ENCODE measurements around the gene LY6G5B.
A peak's percentile ranks its signal among the peaks of the same experiment; 100 is the strongest.

The LY6G5B gene

GRCh38 chr6:31663961-31664789 is 5.6 kb upstream of the LY6G5B start:
- no peak for TF ChIP-seq FOXP2 (optimal IDR thresholded peaks at IDR 0.05; ENCODE audit: control extremely low read depth, extremely low read length, insufficient read depth)
- no peak for TF ChIP-seq EZH2 (IDR thresholded peaks at IDR 0.05)
- no peak for TF ChIP-seq POLR2AphosphoS5 (IDR thresholded peaks at IDR 0.05; ENCODE audit: borderline replicate concordance, low read depth, low read length)
- peak overlapping the region; percentile 98 for H3K27ac ChIP-seq
- H3K9me3 ChIP-seq (ENCODE audit: low read depth, low read length) = no peaks in the 10 kb centered on the region
- peak overlapping the region; percentile 98 for H3K9ac ChIP-seq (ENCODE audit: insufficient read length)
- H3K36me3 ChIP-seq (ENCODE audit: insufficient read depth, low read length) = peaks cover 45% of the 10 kb centered on the region
- peak overlapping the region; percentile 95 for H3K4me3 ChIP-seq
- no peak for DNase-seq (ENCODE audit: low read depth, low spot score)

- no peaks in the 10 kb centered on the region for H3K9me3 ChIP-seq (ENCODE audit: low read depth, low read length)
- H3K27ac ChIP-seq = peak within 1 kb of the TSS; percentile 98
- DNase-seq (ENCODE audit: low read depth, low spot score) = peak; percentile 92
- peak; percentile 81 for TF ChIP-seq POLR2AphosphoS5 (IDR thresholded peaks at IDR 0.05; ENCODE audit: borderline replicate concordance, low read depth, low read length)
- peak; percentile 100 for TF ChIP-seq FOXP2 (optimal IDR thresholded peaks at IDR 0.05; ENCODE audit: control extremely low read depth, extremely low read length, insufficient read depth)
- TF ChIP-seq EZH2 (IDR thresholded peaks at IDR 0.05) = no peak
- H3K9ac ChIP-seq (ENCODE audit: insufficient read length) = peak within 1 kb of the TSS; percentile 98
- H3K36me3 ChIP-seq (ENCODE audit: insufficient read depth, low read length) = peaks cover 53% of the 10 kb centered on the region
- H3K4me3 ChIP-seq = peak within 1 kb of the TSS; percentile 95
These were observed 4.8 kb upstream of the LY6G5B start, which contains the start of gene GPANK1 for GRCh38 chr6:31664790-31665500. Gene GPANK1 (minus strand): TSS chr6:31664997. CDS start chr6:31664478, 519 bp downstream.

GRCh38 chr6:31665501-31666336 is 4.1 kb upstream of the LY6G5B start, which contains the start of gene CSNK2B:
Gene CSNK2B (plus strand): TSS chr6:31666080. CDS start chr6:31666832, 752 bp downstream.
- DNase-seq (ENCODE audit: low read depth, low spot score) = peak; percentile 96
- H3K36me3 ChIP-seq (ENCODE audit: insufficient read depth, low read length) = peaks cover 61% of the 10 kb centered on the region

GRCh38 chr6:31666337-31666965 is 3.3 kb upstream of the LY6G5B start:
- DNase-seq (ENCODE audit: low read depth, low spot score) = no peak
- no peak overlapping the region for H3K27ac ChIP-seq
- peaks cover 68% of the 10 kb centered on the region for H3K36me3 ChIP-seq (ENCODE audit: insufficient read depth, low read length)

More at GRCh38 chr6:31665501-31666336, 4.1 kb upstream of the LY6G5B start, which contains the start of gene CSNK2B:
- Histone ChIP-seq H3K9me3 (ENCODE audit: low read depth, low read length) (no peaks in the 10 kb centered on the region), H3K9ac (ENCODE audit: insufficient read length) (peak within 1 kb of the TSS; percentile 98), H3K27ac (peak within 1 kb of the TSS; percentile 98), H3K4me3 (peak within 1 kb of the TSS; percentile 95)
- peak; percentile 88 for TF ChIP-seq FOXP2 (optimal IDR thresholded peaks at IDR 0.05; ENCODE audit: control extremely low read depth, extremely low read length, insufficient read depth)
- TF ChIP-seq EZH2 (IDR thresholded peaks at IDR 0.05) = no peak
- TF ChIP-seq POLR2AphosphoS5 (IDR thresholded peaks at IDR 0.05; ENCODE audit: borderline replicate concordance, low read depth, low read length) = peak; percentile 83

GRCh38 chr6:31676322-31676903 is 6.6 kb downstream of the LY6G5B start:
- Histone ChIP-seq H3K9ac (ENCODE audit: insufficient read length) (no peak overlapping the region), H3K27ac (no peak overlapping the region), H3K9me3 (ENCODE audit: low read depth, low read length) (no peaks in the 10 kb centered on the region), H3K36me3 (ENCODE audit: insufficient read depth, low read length) (peaks cover 12% of the 10 kb centered on the region; the same call in 1 of the 2 replicates), H3K4me3 (no peak overlapping the region)
- no peak for DNase-seq (ENCODE audit: low read depth, low spot score)
- no peak for TF ChIP-seq FOXP2 (optimal IDR thresholded peaks at IDR 0.05; ENCODE audit: control extremely low read depth, extremely low read length, insufficient read depth)

More at GRCh38 chr6:31666337-31666965, 3.3 kb upstream of the LY6G5B start:
- TF ChIP-seq EZH2 (IDR thresholded peaks at IDR 0.05) = no peak
- TF ChIP-seq POLR2AphosphoS5 (IDR thresholded peaks at IDR 0.05; ENCODE audit: borderline replicate concordance, low read depth, low read length) = no peak
- no peak for TF ChIP-seq FOXP2 (optimal IDR thresholded peaks at IDR 0.05; ENCODE audit: control extremely low read depth, extremely low read length, insufficient read depth)
- peak overlapping the region; percentile 95 for H3K4me3 ChIP-seq
- H3K9ac ChIP-seq (ENCODE audit: insufficient read length) = peak overlapping the region; percentile 97
- no peaks in the 10 kb centered on the region for H3K9me3 ChIP-seq (ENCODE audit: low read depth, low read length)

GRCh38 chr6:31676904-31677303 is 7.1 kb downstream of the LY6G5B start:
- no peak for DNase-seq (ENCODE audit: low read depth, low spot score)
- Histone ChIP-seq H3K36me3 (ENCODE audit: insufficient read depth, low read length) (peaks cover 7% of the 10 kb centered on the region; the same call in 1 of the 2 replicates), H3K27ac (no peak overlapping the region), H3K9ac (ENCODE audit: insufficient read length) (no peak overlapping the region), H3K4me3 (no peak overlapping the region), H3K9me3 (ENCODE audit: low read depth, low read length) (no peaks in the 10 kb centered on the region)
- no peak for TF ChIP-seq EZH2 (IDR thresholded peaks at IDR 0.05)
- TF ChIP-seq POLR2AphosphoS5 (IDR thresholded peaks at IDR 0.05; ENCODE audit: borderline replicate concordance, low read depth, low read length) = no peak
- no peak for TF ChIP-seq FOXP2 (optimal IDR thresholded peaks at IDR 0.05; ENCODE audit: control extremely low read depth, extremely low read length, insufficient read depth)

- Histone ChIP-seq H3K9ac (ENCODE audit: insufficient read length) (no peak overlapping the region), H3K27ac (no peak overlapping the region), H3K9me3 (ENCODE audit: low read depth, low read length) (no peaks in the 10 kb centered on the region), H3K36me3 (ENCODE audit: insufficient read depth, low read length) (no peaks in the 10 kb centered on the region; the same call in 1 of the 2 replicates), H3K4me3 (no peak overlapping the region)
- no peak for DNase-seq (ENCODE audit: low read depth, low spot score)
- no peak for TF ChIP-seq POLR2AphosphoS5 (IDR thresholded peaks at IDR 0.05; ENCODE audit: borderline replicate concordance, low read depth, low read length)
- no peak for TF ChIP-seq EZH2 (IDR thresholded peaks at IDR 0.05)
- TF ChIP-seq FOXP2 (optimal IDR thresholded peaks at IDR 0.05; ENCODE audit: control extremely low read depth, extremely low read length, insufficient read depth) = no peak
These were observed 8.2 kb downstream of the LY6G5B start for GRCh38 chr6:31677955-31678354.

All from SK-N-MC (cell line).